ENCODE measurements around the gene RBM17. TPM values are rescaled to one million over a fixed set of nuclear protein-coding genes. Genes with fewer than 3 reads are reported as not detected.

The RBM17 gene
- total and polyA plus RNA-seq, 2 of the 13 experiments (the other 11 are each of a cell fraction or from before 2014, with no cell fraction given), result 30.7 to 77.5 TPM

DNA sequence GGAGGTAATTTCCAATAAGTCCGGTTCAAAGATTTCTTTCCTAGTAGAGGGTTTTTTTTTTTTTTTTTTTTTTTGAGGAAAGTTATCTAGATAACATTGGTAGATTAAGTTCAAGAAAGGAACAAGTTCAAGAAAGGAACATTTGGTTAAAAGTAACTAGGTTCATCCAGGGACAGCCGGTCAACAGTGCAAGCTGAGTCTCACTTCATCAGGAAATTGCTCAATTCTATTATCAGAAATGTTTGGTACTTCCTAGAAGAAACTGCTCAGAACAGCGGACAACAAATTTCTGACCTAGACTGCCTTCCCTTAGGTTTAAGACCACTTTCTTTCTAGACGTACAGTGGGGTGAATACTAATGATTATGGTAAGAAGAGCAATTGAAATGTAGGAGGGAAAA is 23.0 kb upstream of the RBM17 start (continued):
- TF ChIP-seq MIER2 (CRISPR knock-in tag; IDR thresholded peaks at IDR 0.05) (no peak), YEATS4 (CRISPR knock-in tag; IDR thresholded peaks at IDR 0.05; ENCODE audit: borderline replicate concordance) (no peak), EEA1 (CRISPR knock-in tag; IDR thresholded peaks at IDR 0.05; ENCODE audit: borderline replicate concordance) (no peak)
- TF ChIP-seq, protein P1, sequence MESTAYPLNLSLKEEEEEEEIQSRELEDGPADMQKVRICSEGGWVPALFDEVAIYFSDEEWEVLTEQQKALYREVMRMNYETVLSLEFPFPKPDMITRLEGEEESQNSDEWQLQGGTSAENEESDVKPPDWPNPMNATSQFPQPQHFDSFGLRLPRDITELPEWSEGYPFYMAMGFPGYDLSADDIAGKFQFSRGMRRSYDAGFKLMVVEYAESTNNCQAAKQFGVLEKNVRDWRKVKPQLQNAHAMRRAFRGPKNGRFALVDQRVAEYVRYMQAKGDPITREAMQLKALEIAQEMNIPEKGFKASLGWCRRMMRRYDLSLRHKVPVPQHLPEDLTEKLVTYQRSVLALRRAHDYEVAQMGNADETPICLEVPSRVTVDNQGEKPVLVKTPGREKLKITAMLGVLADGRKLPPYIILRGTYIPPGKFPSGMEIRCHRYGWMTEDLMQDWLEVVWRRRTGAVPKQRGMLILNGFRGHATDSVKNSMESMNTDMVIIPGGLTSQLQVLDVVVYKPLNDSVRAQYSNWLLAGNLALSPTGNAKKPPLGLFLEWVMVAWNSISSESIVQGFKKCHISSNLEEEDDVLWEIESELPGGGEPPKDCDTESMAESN (CRISPR knock-in tag; conservative IDR thresholded peaks at IDR 0.05), result no peak
- TF ChIP-seq, protein P2, sequence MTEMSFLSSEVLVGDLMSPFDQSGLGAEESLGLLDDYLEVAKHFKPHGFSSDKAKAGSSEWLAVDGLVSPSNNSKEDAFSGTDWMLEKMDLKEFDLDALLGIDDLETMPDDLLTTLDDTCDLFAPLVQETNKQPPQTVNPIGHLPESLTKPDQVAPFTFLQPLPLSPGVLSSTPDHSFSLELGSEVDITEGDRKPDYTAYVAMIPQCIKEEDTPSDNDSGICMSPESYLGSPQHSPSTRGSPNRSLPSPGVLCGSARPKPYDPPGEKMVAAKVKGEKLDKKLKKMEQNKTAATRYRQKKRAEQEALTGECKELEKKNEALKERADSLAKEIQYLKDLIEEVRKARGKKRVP (CRISPR knock-in tag; IDR thresholded peaks at IDR 0.05), result no peak

DNA sequence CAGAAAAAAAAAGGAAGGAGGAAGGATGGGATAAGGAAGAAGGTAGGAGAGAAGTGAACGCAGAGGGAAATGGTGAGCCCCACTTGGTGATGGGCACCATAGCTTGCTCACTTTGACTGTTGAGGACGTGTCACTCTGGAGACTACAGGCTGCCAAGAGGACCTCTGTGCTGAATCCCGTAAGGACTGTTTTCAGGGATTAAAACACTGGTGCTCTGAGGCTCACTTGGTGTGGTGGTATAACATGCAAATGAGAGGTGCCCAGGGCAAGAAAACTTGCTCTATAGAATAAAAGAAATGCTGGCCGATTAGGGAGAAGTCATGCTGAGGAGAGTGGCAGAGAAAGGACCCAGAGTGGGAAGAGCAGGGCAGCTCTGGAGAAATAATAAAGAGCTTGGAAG is 21.4 kb upstream of the RBM17 start:
- H3K27ac ChIP-seq (ENCODE audit: extremely low read length, insufficient read depth, low read length), result no peak overlapping the region
- POLR2A ChIA-PET, result no interaction called here
- H4K20me1 ChIP-seq (ENCODE audit: insufficient read depth, low read length), result no peaks in the 10 kb centered on the region
- H3K4me1 ChIP-seq (ENCODE audit: insufficient read depth, low read length), result no peaks in the 10 kb centered on the region
- no peak for DNase-seq (ENCODE audit: low spot score)
- H3K36me3 ChIP-seq (replicated peaks in 1 of 2; ENCODE audit: control insufficient read depth in 1 of 2, insufficient read depth in 2 of 2, low read length in 2 of 2), result no peaks in the 10 kb centered on the region
- H3K9me3 ChIP-seq (ENCODE audit: low read length), result no peaks in the 10 kb centered on the region
- H3K27me3 ChIP-seq (ENCODE audit: control insufficient read depth in 1 of 2, insufficient read depth in 2 of 2, low read length in 2 of 2), result peaks cover 9 to 50% of the 10 kb centered on the region in 2 experiments; a peak in 4 of 5 replicates
- H3K79me2 ChIP-seq (ENCODE audit: insufficient read depth, low read length), result no peaks in the 10 kb centered on the region
- FAIRE-seq, result no peak
- BruUV-seq (replicated peaks), result no TSS peak
- no peak overlapping the region for H3K4me3 ChIP-seq (replicated peaks in 1 of 3; ENCODE audit: insufficient read depth in 1 of 3, low read depth in 2 of 3, low read length in 3 of 3)
- intact Hi-C loops (cut with micrococcal nuclease; ENCODE audit: unreplicated experiment), result no loop called here
- ATAC-seq, result no peak
- 15% methylated on average over 4 of the region's 4 CpGs for WGBS (ENCODE audit: low lambda C conversion rate)
- no peak overlapping the region for H3K9ac ChIP-seq (ENCODE audit: insufficient read depth, low read depth, low read length)
- CTCF ChIA-PET (ENCODE audit: low intra/inter-chr PET ratio, low total read pairs), result no interaction called here
- H3K4me2 ChIP-seq (ENCODE audit: low read depth, low read length), result no peak overlapping the region
- H2AFZ ChIP-seq (ENCODE audit: low read length), result no peak overlapping the region
- in situ Hi-C loops (cut with HindIII; ENCODE audit: extremely low pct_ligation_motif_present, low pct_unique_long_range_greater_than_20kb), result no loop called here
- no peak for TF ChIP-seq ZNF746 (CRISPR knock-in tag; IDR thresholded peaks at IDR 0.05)
- TF ChIP-seq HNRNPL (IDR thresholded peaks at IDR 0.05; ENCODE audit: low read depth, low read length), result no peak
- no peak for TF ChIP-seq ISL2 (CRISPR knock-in tag; IDR thresholded peaks at IDR 0.05)
- no peak for TF ChIP-seq NFE2L1 (CRISPR knock-in tag; IDR thresholded peaks at IDR 0.05; ENCODE audit: borderline replicate concordance)
- no peak for TF ChIP-seq SMYD3 (CRISPR knock-in tag; IDR thresholded peaks at IDR 0.05)
- TF ChIP-seq ZNF556 (CRISPR knock-in tag; IDR thresholded peaks at IDR 0.05; ENCODE audit: borderline replicate concordance), result no peak

Measured in HepG2 (cell line).